HUDEP-2 (cell line): ENCODE measurements around the gene BCL2L1.
"Not testable (repeated sequence)": the region's sequence is repeated elsewhere in the genome, so short reads cannot be mapped to it uniquely, and the experiment has no call there.

Experiments
- DNase-seq, 76 experiments: peaks; one replicate each; lab custom pipeline; 2025; ENCODE audit not compliant: unreplicated experiment in 76 of 76; lab: John Stamatoyannopoulos, UW

BCL2L1 gene

GRCh38 chr20:31722257-31723068, at the start of gene BCL2L1:
Gene BCL2L1, minus strand, starts transcription at chr20:31722868. Its CDS starts 650 bp downstream, at chr20:31722218.
- peak in 68 of 76 experiments; percentile 20 to 84 (median 68) for DNase-seq

- no peak for DNase-seq
These were observed 47.6 kb upstream of the BCL2L1 start for GRCh38 chr20:31770243-31770642.

DNA sequence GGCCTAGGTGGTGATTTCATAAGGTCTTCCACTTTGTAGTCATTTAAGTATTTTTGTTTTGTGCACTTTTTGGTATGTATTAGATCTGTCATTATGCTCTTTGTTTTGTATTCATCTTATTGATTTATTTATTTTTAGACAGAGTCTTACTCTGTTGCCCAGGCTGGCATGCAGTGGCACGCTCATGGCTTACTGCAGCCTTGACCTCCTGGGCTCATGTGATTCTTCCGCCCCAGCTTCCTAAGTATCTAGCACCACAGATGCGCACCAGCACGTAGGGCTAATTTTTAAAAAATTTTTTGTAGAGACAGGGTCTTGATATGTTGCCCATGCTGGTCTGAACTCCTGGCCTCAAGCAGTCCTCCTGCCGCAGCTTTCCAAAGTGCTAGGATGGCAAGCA, 47.0 kb upstream of the BCL2L1 start:
- no peak for DNase-seq

GRCh38 chr20:31767805-31768204, 45.1 kb upstream of the BCL2L1 start:
- DNase-seq: no peak

DNA sequence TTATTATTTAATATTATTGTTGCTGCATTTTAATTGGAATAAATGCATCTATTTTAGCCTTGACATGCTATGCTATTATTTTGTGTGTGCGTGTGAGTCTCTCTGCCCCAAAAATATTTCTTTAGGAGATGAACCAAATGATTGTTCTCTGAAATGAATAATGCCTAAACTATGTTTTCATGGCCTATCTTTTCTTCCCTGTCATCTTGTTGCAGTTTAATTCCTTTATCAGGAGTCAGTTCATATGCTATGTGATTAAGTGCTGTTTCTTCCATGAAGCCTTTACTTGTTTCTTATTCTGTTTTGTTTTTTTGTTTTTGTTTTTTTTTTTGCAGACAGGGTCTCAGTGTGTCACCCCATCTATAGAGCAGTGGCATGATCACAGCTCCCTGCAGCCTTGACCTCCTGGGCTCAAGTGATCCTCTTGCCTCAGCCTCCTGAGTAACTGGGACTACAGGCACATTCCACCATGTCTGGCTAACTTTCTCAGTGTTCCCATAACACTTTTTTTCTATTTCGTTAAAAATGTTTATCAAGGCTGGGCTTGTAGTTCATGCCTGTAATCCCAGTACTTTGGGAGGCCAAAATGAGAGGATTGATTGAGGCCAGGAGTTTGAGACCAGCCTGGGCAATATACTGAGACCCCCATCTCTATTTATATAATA, 42.1 kb upstream of the BCL2L1 start:
- no peak for DNase-seq

DNA sequence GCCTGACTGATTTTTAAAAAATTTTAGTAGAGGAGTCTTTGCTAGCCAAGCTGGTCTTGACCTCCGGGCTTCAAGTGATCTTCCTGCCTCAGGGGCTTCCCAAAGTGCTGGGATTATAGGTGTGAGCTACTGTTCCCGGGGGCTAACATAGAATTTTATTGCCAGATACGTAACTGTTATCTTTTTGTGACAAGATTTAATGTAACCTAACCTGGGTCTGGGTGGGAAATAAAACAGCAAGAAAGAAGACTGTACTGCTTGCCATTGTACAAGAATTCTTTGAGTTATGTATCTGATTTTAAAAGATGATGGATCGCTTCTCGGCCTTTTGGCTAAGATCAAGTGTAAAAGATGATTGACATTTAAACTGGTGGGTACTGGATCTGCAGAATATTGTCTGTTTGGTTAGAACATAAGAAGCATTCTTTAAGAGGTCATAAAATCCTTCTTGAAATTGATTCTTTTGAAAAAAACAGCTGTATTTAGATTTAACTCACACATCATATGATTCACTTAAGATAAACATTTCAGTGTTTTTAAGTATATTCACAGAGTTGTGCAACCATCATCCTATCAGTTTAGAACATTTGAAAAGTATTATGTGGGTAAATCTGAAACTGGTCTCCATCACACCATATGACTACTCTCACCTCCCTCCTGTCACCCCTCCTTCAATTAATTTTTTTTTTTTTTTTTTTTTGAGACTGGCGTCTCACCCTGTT, 38.0 kb upstream of the BCL2L1 start:
- no peak for DNase-seq

GRCh38 chr20:31759836-31760518, 37.3 kb upstream of the BCL2L1 start:
- no peak for DNase-seq

GRCh38 chr20:31758991-31759390, 36.3 kb upstream of the BCL2L1 start:
- no peak for DNase-seq

DNA sequence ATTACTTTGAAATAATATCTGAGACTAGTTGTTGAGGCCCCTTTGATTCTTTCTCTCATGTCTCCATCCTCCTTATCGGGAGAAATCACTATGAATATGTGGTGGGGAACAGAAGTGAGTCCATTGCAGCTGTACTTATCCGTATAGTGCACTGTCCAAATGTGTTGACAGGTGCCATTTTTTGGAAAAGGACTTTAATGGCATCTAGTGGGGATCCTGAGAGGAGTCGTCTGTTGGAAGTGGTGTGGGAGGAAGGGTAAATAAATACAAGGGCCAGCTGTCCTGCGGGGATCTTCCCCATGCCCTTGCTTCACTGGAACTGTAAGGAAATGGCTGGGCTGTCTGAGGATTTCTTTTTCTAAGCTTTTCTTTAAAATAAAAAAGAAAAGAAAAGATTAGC, 35.9 kb upstream of the BCL2L1 start:
- no peak for DNase-seq

GRCh38 chr20:31757254-31757653, 34.6 kb upstream of the BCL2L1 start:
- DNase-seq: no peak

DNA sequence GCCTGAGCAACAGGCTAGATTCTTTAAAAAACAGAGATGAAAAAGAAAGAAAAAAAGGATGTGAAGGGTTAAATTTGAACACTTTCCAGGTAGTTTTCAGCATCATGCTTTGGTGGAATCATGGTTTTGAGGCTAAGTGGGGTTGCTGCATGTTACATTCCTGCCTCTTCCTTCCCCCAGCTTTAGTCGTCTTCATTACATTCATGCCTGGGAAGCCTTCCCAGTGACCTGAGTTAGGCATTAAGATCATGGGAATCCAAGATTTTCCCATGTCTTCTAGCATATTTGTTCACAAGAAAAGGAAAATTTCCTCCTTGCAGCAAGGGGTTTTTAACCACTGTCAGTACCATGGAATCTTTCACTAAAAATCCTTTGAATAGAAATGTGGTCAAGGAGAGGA, 28.5 kb upstream of the BCL2L1 start:
- DNase-seq: no peak

DNA sequence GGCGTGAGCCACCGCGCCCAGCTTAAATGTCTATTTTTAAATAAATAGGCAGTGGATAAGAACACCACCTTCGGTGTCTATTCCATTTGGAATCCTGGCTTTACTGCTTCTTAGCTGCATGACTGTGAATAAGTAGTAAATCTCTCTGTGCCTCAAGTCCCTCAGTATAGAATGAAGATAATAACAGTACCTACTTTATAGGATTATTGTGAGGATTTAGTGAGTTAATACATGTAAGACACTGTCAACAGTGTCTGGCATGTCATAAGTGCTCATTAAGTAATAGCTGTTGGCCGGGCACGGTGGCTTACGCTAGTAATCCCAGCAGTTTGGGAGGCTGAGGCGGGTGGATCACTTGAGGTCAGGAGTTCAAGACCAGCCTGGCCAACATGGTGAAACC, 26.6 kb upstream of the BCL2L1 start:
- DNase-seq: no peak

DNA sequence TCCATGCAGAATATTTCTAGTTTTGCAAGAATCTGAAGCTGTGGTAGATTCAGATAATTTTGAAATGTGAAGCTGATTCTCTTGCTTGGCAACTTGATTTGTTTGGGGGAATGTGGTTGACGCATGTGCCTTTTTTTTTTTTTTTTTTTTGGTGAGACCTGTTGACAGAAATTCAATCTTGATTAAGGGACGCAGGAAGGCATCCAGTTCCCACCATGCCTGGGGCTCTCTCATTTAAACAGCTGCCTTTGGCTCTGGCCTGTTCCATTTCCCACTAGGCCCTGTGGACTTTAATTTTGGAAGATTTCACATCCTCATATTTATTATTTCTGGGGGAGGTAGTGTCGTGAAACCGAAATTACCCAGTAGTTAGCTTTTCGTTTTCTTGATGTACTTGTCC, 25.0 kb upstream of the BCL2L1 start:
- DNase-seq: no peak

DNA sequence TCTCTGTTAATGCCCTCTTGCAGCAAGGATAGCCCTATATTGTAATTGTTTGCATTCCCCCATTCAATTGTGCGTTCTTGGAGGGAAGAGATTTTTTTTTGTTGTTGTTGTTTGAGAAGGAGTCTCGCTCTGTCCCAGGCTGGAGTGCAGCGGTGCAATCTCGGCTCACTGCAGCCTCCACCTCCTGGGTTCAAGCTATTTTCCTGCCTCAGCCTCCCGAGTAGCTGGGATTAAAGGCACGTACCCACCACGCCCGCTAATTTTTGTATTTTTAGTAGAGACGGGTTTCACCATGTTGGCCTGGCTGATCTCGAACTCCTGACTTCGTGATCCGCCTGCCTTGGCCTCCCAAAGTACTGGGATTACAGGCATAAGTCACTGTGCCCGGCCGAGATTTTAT, 24.4 kb upstream of the BCL2L1 start:
- DNase-seq: not testable (repeated sequence)

DNA sequence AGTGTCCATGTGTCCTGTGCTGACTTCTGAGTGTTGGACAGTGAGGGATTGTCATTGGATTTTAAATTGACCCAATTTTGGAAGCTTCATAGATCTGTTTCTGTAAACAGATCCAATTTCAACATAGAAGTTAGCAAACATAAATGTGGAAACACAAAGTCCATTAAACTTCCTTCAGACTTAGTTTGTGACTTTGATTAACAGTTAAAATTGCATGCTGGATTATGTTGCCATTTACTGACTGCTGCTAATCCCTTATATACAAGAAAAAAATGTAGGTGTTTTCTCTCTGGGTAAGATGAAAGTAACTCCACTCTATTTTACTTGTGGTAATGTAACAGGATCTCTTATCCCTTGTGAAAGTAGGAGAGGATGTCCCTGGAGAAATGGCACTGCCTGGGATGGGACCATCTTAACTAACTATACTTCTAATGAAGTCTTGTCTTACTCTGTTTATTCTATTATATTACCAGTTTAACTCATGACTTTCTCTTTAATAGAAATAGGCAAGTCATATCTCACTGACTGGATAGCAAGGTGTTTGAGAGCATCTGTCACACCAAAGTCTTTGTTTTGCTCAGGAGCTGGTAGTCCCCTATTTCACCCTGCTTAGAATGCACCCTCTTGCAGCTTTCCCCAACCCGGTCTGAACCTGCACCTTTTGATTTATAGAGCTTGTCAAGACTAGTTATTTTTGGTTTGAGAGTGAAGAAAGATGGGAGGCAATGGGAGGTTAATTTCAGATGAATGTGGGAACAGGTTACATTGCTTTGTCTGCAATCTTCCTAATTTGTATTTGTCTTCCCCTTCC, 23.6 kb upstream of the BCL2L1 start:
- DNase-seq: no peak

DNA sequence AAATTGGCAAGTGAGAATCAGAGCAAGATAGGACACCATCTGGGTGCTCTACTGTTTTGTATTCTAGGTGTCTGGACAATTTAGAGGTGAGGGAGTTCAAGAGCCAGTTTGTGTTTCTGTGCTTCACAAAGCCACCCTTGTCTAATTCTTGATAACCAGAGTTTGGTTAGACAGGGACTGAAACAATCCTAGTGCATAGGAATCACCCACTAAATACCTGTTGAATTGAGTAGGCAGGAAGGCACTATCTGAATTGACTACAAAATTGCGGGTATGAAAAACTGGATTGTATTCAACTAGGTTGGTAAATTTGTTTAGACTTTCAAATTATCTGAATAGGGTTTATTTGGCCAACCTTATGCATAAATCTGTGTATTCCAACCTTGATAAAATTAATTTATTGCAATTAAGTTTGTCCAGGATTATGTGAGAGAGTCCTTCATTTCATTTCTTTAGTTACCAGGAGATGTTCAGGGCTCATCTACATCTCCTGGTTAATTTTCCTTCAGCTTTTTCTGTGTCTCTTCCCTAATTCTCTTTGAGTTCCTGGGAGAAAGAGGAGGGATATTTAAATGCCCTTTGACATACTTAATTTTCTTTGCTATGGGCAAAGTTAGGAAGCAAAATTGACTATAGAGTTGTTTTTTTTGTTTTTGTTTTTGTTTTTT, 18.1 kb upstream of the BCL2L1 start:
- DNase-seq: no peak

DNA sequence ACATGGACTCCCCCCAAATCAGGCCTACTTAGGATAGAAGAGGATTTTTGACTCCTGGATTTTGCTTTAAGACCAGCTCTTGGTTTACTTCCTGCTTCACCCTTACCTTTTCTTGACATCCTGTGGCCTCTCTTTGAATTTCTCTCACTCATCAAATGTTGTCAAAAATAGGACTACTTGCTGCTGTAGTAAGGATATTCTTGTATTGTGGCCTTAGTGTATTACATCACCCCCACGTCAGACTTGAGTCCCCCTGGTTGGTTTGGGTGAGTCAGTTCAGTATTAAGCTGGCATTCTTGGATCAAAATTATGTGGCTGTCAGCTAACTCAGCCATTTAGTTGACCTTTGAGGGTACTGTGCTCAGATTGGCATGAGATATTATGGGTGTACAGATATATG, 17.5 kb upstream of the BCL2L1 start:
- no peak for DNase-seq

- no peak for DNase-seq
These were observed 16.9 kb upstream of the BCL2L1 start for GRCh38 chr20:31739550-31739977.

- peak in 74 of 76 experiments; percentile 31 to 98 (median 90) for DNase-seq
These were observed 16.3 kb upstream of the BCL2L1 start, which contains the start of gene TPX2 for GRCh38 chr20:31738729-31739549. Gene TPX2, plus strand, starts transcription at chr20:31739290. Its CDS starts 18,187 bp downstream, at chr20:31757477.
